CD4-positive, alpha-beta T cell (primary cell): ENCODE results near the gene DRC3. TPM values are rescaled to one million over a fixed set of nuclear protein-coding genes. Genes with fewer than 3 reads are reported as not detected.

ENCODE experiments used
- ATAC-seq: fragments of 200-7000 bp; cut with Tn5 transposase; one replicate; pipeline ENCODE4 v1.10.0; 2022; ENCODE audit warnings: mild to moderate bottlenecking; ENCODE audit not compliant: poor library complexity
- CTCF ChIA-PET: fragments of 350-600 bp; sonication (Branson Sonifier 250); formaldehyde crosslinking; loops from one replicate; lab custom pipeline; 2021; ENCODE audit warnings: antibody characterized with exemption, inconsistent platforms; lab: Charles Lee
- POLR2A ChIA-PET: fragments of 350-600 bp; sonication (Branson Sonifier 250); formaldehyde crosslinking; loops from one replicate; lab custom pipeline; 2021; ENCODE audit warnings: antibody characterized with exemption, inconsistent platforms; lab: Charles Lee
- DNase-seq, 14 experiments: peaks; one replicate each; pipeline ENCODE4 v3.0.0-alpha.2; 2013 to 2020; ENCODE audit warnings: mixed read lengths in 2 of 14
- H3K27ac ChIP-seq, 2 donors: one replicate each; pipeline versions ENCODE4 v1.5.1 to v1.7.0; 2013; ENCODE audit warnings: low read length in 2 of 2, low read depth in 1 of 2, mild to moderate bottlenecking in 1 of 2
- H3K27me3 ChIP-seq, 2 experiments: 1 replicate in 1 of 2; 2 replicates in 1 of 2; pipeline versions ENCODE4 v1.6.1 to v1.7.0; 2013; ENCODE audit warnings: low read length in 2 of 2, control low read depth in 1 of 2, mild to moderate bottlenecking in 1 of 2, moderate library complexity in 1 of 2; ENCODE audit not compliant: insufficient read depth in 2 of 2, control insufficient read depth in 1 of 2
- H3K36me3 ChIP-seq: one replicate; pipeline ENCODE4 v1.6.1; 2013; ENCODE audit warnings: low read length, control low read depth; ENCODE audit not compliant: insufficient read depth
- H3K4me1 ChIP-seq: one replicate; pipeline ENCODE4 v1.6.1; 2013; ENCODE audit warnings: low read length, control low read depth; ENCODE audit not compliant: insufficient read depth
- H3K4me3 ChIP-seq: one replicate; pipeline ENCODE4 v1.5.1; 2013; ENCODE audit warnings: mild to moderate bottlenecking, low read length, moderate library complexity
- H3K9me3 ChIP-seq, 2 experiments: 1 replicate in 1 of 2; 2 replicates in 1 of 2; pipeline versions ENCODE4 v1.6.1 to v1.7.0; 2013; ENCODE audit warnings: low read length in 2 of 2, mild to moderate bottlenecking in 2 of 2, control low read depth in 1 of 2, moderate library complexity in 1 of 2; ENCODE audit not compliant: control insufficient read depth in 1 of 2, insufficient read depth in 1 of 2
- H3K27ac Mint-ChIP-seq: one replicate; pipeline ENCODE4 v1.8.0; 2020; ENCODE audit warnings: mixed read lengths
- H3K27me3 Mint-ChIP-seq: one replicate; pipeline ENCODE4 v1.8.0; 2021; ENCODE audit warnings: mixed read lengths
- H3K36me3 Mint-ChIP-seq: one replicate; pipeline ENCODE4 v1.8.0; 2021; ENCODE audit warnings: low read depth, mixed read lengths
- H3K4me1 Mint-ChIP-seq: one replicate; pipeline ENCODE4 v1.8.0; 2021; ENCODE audit warnings: low read depth, mixed read lengths
- H3K4me3 Mint-ChIP-seq: one replicate; pipeline ENCODE4 v1.8.0; 2020; ENCODE audit warnings: mild to moderate bottlenecking, mixed read lengths
- H3K9me3 Mint-ChIP-seq: one replicate; pipeline ENCODE4 v1.8.0; 2020; ENCODE audit warnings: mixed read lengths
- intact Hi-C, 2 experiments: fragments of 100-400 bp; cut with DNase I in 1 of 2; cut with micrococcal nuclease in 1 of 2; formaldehyde crosslinking; loops; one replicate each; pipeline versions ENCODE4 v1.15.1 to v1.9.0; 2023 to 2025; cut with DNase I, micrococcal nuclease
- total RNA-seq, 174 experiments: library from RNA in 2 of 174; stranded (reverse) in 2 of 174; gene quantifications; one replicate each; pipeline ENCODE4 v1.2.3 and lab custom pipeline; 2021 to 2026
- TF ChIP-seq, protein P1 (sequence below): fragments of 200-600 bp; IDR thresholded peaks from one replicate; pipeline ENCODE4 v1.8.0; 2022; ENCODE audit warnings: antibody characterized with exemption, mild to moderate bottlenecking

The DRC3 gene
- total RNA-seq, 2 experiments from 2014 or later = 0.11 TPM; not detected in 1

DNA sequence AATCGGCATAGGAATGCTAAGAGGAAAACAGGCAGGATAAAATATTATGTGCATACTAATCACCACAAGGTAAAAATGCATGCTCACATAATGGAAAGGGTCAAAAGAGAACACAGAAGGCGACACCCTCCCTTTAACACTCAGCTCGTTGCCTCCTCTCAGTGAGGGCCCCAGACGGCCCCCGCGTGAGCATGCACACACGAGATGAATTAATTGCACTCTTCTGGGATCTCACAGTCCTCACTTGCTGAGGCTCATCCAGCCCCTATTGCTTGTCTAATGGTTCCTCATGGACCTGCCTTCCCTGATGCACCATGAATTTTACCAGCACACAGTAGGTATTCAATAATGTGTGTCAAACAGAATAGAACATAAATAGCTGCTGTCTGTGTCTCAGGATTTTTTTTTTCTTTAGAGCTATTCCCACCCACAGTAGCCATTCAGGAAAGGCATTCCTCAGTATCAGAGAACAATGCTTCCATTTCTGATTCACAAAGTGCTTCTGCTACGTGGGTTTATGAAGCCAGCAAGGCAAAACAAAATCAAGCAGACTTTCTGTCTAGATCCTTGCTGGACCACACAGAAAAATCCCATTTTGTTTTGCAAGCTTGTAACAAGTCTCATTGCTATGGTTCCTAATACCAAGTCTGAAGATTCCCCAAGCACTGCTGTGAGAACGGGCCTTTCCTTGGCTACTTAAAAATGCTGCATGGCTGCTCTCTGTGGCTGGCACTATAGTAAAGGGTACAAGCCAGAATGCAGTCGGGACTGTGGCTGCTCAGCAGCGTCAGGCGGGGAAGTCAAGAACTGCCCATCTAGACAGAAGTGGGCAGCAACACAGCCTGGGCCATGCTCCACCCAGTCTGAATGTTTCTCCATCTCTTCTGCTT, 44.0 kb upstream of the DRC3 start:
- Mint-ChIP-seq H3K27ac (no peak overlapping the region), H3K36me3 (no peaks in the 10 kb centered on the region), H3K9me3 (no peaks in the 10 kb centered on the region), H3K27me3 (no peaks in the 10 kb centered on the region), H3K4me3 (no peak overlapping the region), H3K4me1 (peaks cover 25% of the 10 kb centered on the region)
- POLR2A ChIA-PET = no interaction called here
- TF ChIP-seq, protein P1, sequence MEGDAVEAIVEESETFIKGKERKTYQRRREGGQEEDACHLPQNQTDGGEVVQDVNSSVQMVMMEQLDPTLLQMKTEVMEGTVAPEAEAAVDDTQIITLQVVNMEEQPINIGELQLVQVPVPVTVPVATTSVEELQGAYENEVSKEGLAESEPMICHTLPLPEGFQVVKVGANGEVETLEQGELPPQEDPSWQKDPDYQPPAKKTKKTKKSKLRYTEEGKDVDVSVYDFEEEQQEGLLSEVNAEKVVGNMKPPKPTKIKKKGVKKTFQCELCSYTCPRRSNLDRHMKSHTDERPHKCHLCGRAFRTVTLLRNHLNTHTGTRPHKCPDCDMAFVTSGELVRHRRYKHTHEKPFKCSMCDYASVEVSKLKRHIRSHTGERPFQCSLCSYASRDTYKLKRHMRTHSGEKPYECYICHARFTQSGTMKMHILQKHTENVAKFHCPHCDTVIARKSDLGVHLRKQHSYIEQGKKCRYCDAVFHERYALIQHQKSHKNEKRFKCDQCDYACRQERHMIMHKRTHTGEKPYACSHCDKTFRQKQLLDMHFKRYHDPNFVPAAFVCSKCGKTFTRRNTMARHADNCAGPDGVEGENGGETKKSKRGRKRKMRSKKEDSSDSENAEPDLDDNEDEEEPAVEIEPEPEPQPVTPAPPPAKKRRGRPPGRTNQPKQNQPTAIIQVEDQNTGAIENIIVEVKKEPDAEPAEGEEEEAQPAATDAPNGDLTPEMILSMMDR = no peak
- Histone ChIP-seq H3K9me3 (no peaks in the 10 kb centered on the region), H3K36me3 (no peaks in the 10 kb centered on the region), H3K27ac (no peak overlapping the region), H3K4me1 (no peaks in the 10 kb centered on the region), H3K4me3 (no peak overlapping the region), H3K27me3 (no peaks in the 10 kb centered on the region)
- CTCF ChIA-PET = interaction anchor here (1.7 kb wide), 1 partner anchor 16 kb away, joined by 6 read pairs; no protein-coding TSS in a partner anchor
- no peak for ATAC-seq
- intact Hi-C loops = no loop called here
- no peak for DNase-seq

DNA sequence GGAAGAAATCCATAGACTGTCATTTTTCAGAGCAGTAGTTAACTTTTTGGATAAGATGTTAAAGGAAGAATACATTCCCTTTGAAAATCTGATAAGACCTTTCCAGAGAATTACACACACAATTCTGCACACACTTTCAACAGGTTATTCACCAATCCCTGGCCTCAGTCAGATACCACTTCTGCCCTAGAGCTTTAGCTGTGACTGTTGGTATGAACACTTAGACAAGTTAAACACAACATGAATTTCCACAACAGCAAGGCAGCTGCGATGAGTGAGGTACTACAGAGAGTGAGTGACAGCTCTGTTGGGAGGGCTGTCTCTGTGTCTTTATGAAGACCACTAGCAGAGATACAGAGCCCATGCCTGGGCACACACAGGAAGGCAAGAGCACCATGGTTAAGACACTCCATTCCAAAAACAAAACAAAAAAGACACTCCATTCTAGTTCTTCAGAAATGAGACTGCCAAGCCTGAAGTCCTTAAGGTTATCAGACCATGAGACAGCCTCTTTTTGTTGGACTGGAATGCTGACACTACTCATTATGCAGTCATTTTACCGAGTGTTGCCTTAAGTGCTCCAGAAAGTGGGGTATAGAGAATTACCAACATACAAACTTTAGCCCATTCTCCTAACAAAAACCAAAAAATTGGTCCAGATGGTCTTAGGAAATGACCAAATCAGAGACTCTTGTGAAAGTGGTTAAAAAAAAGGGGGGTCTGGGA, 42.8 kb upstream of the DRC3 start:
- no peak for ATAC-seq
- no peaks in the 10 kb centered on the region for H3K9me3 ChIP-seq
- no peaks in the 10 kb centered on the region for H3K9me3 Mint-ChIP-seq
- no peak overlapping the region for H3K27ac ChIP-seq
- ChIA-PET CTCF (no interaction called here), POLR2A (no interaction called here)
- no peak overlapping the region for H3K4me3 ChIP-seq
- TF ChIP-seq, protein P1 = no peak
- no peaks in the 10 kb centered on the region for H3K27me3 Mint-ChIP-seq
- no peak overlapping the region for H3K27ac Mint-ChIP-seq
- H3K36me3 ChIP-seq = no peaks in the 10 kb centered on the region
- peaks cover 3% of the 10 kb centered on the region for H3K4me1 ChIP-seq
- no peak overlapping the region for H3K4me3 Mint-ChIP-seq
- intact Hi-C loops = no loop called here
- no peaks in the 10 kb centered on the region for H3K27me3 ChIP-seq
- no peak for DNase-seq
- H3K4me1 Mint-ChIP-seq = peaks cover 30% of the 10 kb centered on the region
- H3K36me3 Mint-ChIP-seq = no peaks in the 10 kb centered on the region

DNA sequence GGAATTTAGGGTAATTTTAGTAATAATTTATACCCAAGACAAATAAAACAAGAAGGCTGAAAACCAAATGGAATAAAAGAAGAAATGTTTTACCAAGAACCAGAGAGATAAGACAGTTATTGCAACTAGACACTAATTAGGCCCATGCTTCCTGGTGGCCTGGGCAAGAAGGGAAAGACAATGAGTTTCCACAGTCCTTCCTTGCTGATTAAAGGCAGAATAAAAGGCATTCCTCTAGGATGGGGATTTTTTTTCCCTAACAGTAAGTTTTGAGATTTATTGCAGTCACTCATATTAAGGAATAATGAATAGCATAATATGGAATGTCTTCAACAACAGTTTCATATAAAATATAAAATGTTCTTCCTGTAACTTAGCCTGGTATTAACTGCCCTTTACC, 42.0 kb upstream of the DRC3 start:
- H3K9me3 Mint-ChIP-seq = no peaks in the 10 kb centered on the region
- CTCF ChIA-PET = no interaction called here
- no peaks in the 10 kb centered on the region for H3K36me3 ChIP-seq
- intact Hi-C loops = no loop called here
- H3K27me3 Mint-ChIP-seq = no peaks in the 10 kb centered on the region
- DNase-seq (no peak), ATAC-seq (no peak)
- peaks cover 11% of the 10 kb centered on the region for H3K4me1 ChIP-seq
- TF ChIP-seq, protein P1 = no peak
- H3K36me3 Mint-ChIP-seq = no peaks in the 10 kb centered on the region
- H3K9me3 ChIP-seq = no peaks in the 10 kb centered on the region
- H3K27ac Mint-ChIP-seq = no peak overlapping the region
- no peak overlapping the region for H3K27ac ChIP-seq
- peaks cover 39% of the 10 kb centered on the region for H3K4me1 Mint-ChIP-seq
- no peak overlapping the region for H3K4me3 Mint-ChIP-seq
- no peak overlapping the region for H3K4me3 ChIP-seq
- POLR2A ChIA-PET = no interaction called here
- H3K27me3 ChIP-seq = no peaks in the 10 kb centered on the region
